CD14-positive monocyte (primary cell): Measurements from ENCODE around the gene ACAD8. TPM values are rescaled to one million over a fixed set of nuclear protein-coding genes. Genes with fewer than 3 reads are reported as not detected.

Experiments used
- DNase-seq, 3 donors: peaks; one replicate each; pipeline ENCODE4 v3.0.0-alpha.2; 2011 to 2022
- H2AFZ ChIP-seq: 2 replicates; pipeline ENCODE4 v1.6.0; 2012; ENCODE audit warnings: mild to moderate bottlenecking, low read depth, low read length, inconsistent platforms; ENCODE audit not compliant: insufficient read depth, poor library complexity, severe bottlenecking
- H3K27ac ChIP-seq, 2 donors: 1 replicate in 1 of 2; 2 replicates in 1 of 2; pipeline ENCODE4 v1.5.1; 2012 to 2013; ENCODE audit warnings: low read length in 2 of 2, control low read depth in 1 of 2, inconsistent platforms in 1 of 2, low read depth in 1 of 2, mild to moderate bottlenecking in 1 of 2
- H3K27me3 ChIP-seq, 2 donors: one replicate each; pipeline versions ENCODE4 v1.6.0 to v1.6.1; 2011 to 2013; ENCODE audit warnings: low read length in 2 of 2; ENCODE audit not compliant: control insufficient read depth in 2 of 2, insufficient read depth in 2 of 2
- H3K36me3 ChIP-seq, 2 donors: replicated peaks in 1 of 2; 1 replicate in 1 of 2; 2 replicates in 1 of 2; pipeline versions ENCODE4 v1.5.1 to v1.6.1; 2012 to 2013; ENCODE audit warnings: low read length in 2 of 2, control low read depth in 1 of 2, inconsistent platforms in 1 of 2, mild to moderate bottlenecking in 1 of 2; ENCODE audit not compliant: insufficient read depth in 2 of 2, control insufficient read depth in 1 of 2
- H3K4me1 ChIP-seq, 2 donors: 1 replicate in 1 of 2; 2 replicates in 1 of 2; pipeline versions ENCODE4 v1.5.1 to v1.6.1; 2012 to 2013; ENCODE audit warnings: low read length in 2 of 2, control low read depth in 1 of 2, inconsistent platforms in 1 of 2, mild to moderate bottlenecking in 1 of 2, moderate library complexity in 1 of 2; ENCODE audit not compliant: insufficient read depth in 2 of 2, control insufficient read depth in 1 of 2
- H3K4me2 ChIP-seq: replicated peaks from 2 replicates; pipeline ENCODE3; 2012; ENCODE audit warnings: low read length, moderate library complexity, mild to moderate bottlenecking; ENCODE audit not compliant: poor library complexity, severe bottlenecking; ENCODE audit errors: extremely low read depth
- H3K4me3 ChIP-seq, 3 experiments: fragments of 200-600 bp in 1 of 3; sonication (generic) in 1 of 3; replicated peaks in 1 of 3; 1 replicate in 2 of 3; 2 replicates in 1 of 3; pipeline ENCODE4 v1.5.1; 2011 to 2013; ENCODE audit warnings: low read length in 3 of 3, mild to moderate bottlenecking in 3 of 3, control low read depth in 2 of 3, low read depth in 2 of 3, inconsistent platforms in 1 of 3, moderate library complexity in 1 of 3
- H3K79me2 ChIP-seq: 2 replicates; pipeline ENCODE4 v1.6.0; 2012; ENCODE audit warnings: mild to moderate bottlenecking, control low read depth, inconsistent platforms, low read length, moderate library complexity; ENCODE audit not compliant: insufficient read depth
- H3K9ac ChIP-seq: 2 replicates; pipeline ENCODE4 v1.6.0; 2017; ENCODE audit warnings: low read length, mild to moderate bottlenecking; ENCODE audit not compliant: insufficient read depth, poor library complexity, severe bottlenecking
- H3K9me3 ChIP-seq, 2 donors: replicated peaks in 1 of 2; 1 replicate in 1 of 2; 2 replicates in 1 of 2; pipeline versions ENCODE4 v1.5.1 to v1.6.1; 2012 to 2013; ENCODE audit warnings: low read length in 2 of 2, control low read depth in 1 of 2; ENCODE audit not compliant: control insufficient read depth in 1 of 2, insufficient read depth in 1 of 2
- H4K20me1 ChIP-seq: 2 replicates; pipeline ENCODE4 v1.6.0; 2012; ENCODE audit warnings: mild to moderate bottlenecking, low read length, control low read depth, moderate library complexity; ENCODE audit not compliant: insufficient read depth
- H3K27ac Mint-ChIP-seq, 7 donors: one replicate each; pipeline ENCODE4 v1.8.0; 2020; ENCODE audit warnings: mild to moderate bottlenecking in 7 of 7, mixed read lengths in 7 of 7, moderate library complexity in 6 of 7, inconsistent platforms in 2 of 7
- H3K27me3 Mint-ChIP-seq, 3 donors: one replicate each; pipeline ENCODE4 v1.8.0; 2021 to 2022; ENCODE audit warnings: low read depth in 3 of 3, mild to moderate bottlenecking in 3 of 3, mixed read lengths in 3 of 3, moderate library complexity in 3 of 3, inconsistent platforms in 1 of 3
- H3K36me3 Mint-ChIP-seq, 2 donors: one replicate each; pipeline ENCODE4 v1.8.0; 2020; ENCODE audit warnings: mixed read lengths in 2 of 2, inconsistent platforms in 1 of 2, mild to moderate bottlenecking in 1 of 2
- H3K4me1 Mint-ChIP-seq: one replicate; pipeline ENCODE4 v1.8.0; 2020; ENCODE audit warnings: mild to moderate bottlenecking, mixed read lengths
- H3K4me3 Mint-ChIP-seq, 2 donors: one replicate each; pipeline ENCODE4 v1.8.0; 2020; ENCODE audit warnings: mild to moderate bottlenecking in 2 of 2, mixed read lengths in 2 of 2, moderate library complexity in 1 of 2
- H3K9me3 Mint-ChIP-seq, 7 donors: one replicate each; pipeline ENCODE4 v1.8.0; 2020 to 2022; ENCODE audit warnings: mixed read lengths in 7 of 7, mild to moderate bottlenecking in 6 of 7, moderate library complexity in 6 of 7, inconsistent platforms in 2 of 7
- WGBS: methylation state at CpG from one replicate; pipeline ENCODE4 v1.1.5; 2013; ENCODE audit warnings: missing lambda C conversion rate; ENCODE audit not compliant: insufficient coverage; 5-methylcytosine and 5-hydroxymethylcytosine counted together
- intact Hi-C, 2 donors: fragments of 100-400 bp; cut with micrococcal nuclease; formaldehyde crosslinking; loops; one replicate each; pipeline versions ENCODE4 v1.15.0 to v1.15.1; 2023
- polyA plus RNA-seq, 3 donors: library from polyadenylated mRNA; depleted of rRNA in 1 of 3; unstranded in 2 of 3; stranded (reverse) in 1 of 3; fragments of 300-500 nt in 2 of 3; fragments of >200 nt in 1 of 3; fragmentation: Illumina TruSeq in 2 of 3; gene quantifications; 1 replicate in 2 of 3; 2 replicates in 1 of 3; pipeline ENCODE4 v1.2.3, GENCODE V29; 2012 to 2021
- TF ChIP-seq, protein P1 (sequence below): fragments of 200-600 bp; IDR thresholded peaks from one replicate; pipeline ENCODE4 v1.8.0; 2022; ENCODE audit warnings: antibody characterized with exemption, mild to moderate bottlenecking

The ACAD8 gene
- polyA plus RNA-seq, 3 donors = 16.7 to 37.2 (median 19.3) TPM

DNA sequence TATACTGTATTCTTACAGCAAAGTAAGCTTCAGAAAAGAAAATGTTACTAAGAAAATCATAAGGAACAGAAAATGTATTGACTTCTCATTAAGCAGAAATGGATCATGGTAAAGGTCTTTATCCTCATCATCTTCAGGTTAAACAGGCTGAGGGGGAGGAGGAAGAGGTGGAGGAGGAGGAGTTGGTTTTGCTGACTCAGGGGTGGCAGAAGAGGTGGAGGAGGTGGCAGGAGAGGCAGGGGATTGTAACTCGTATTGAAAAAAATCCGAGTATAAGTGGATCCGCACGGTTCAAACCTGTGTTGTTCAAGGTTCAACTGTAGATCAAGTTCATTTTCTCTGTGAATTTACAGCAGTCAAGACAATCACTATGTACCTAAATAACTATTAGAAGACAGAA, 35.8 kb downstream of the ACAD8 start:
- Histone ChIP-seq H3K4me2 (no peak overlapping the region), H3K27me3 (peaks cover 0 to 2% of the 10 kb centered on the region in 2 donors), H3K36me3 (no peaks in the 10 kb centered on the region), H3K27ac (no peak overlapping the region), H3K79me2 (no peaks in the 10 kb centered on the region), H3K9ac (no peak overlapping the region), H3K4me1 (no peaks in the 10 kb centered on the region), H3K9me3 (no peaks in the 10 kb centered on the region), H3K4me3 (no peak overlapping the region), H4K20me1 (no peaks in the 10 kb centered on the region), H2AFZ (no peak overlapping the region)
- H3K4me3 Mint-ChIP-seq = no peak overlapping the region
- intact Hi-C loops = no loop called here
- no peak for DNase-seq
- H3K36me3 Mint-ChIP-seq = no peaks in the 10 kb centered on the region
- no peaks in the 10 kb centered on the region for H3K4me1 Mint-ChIP-seq
- H3K9me3 Mint-ChIP-seq = peaks cover 0 to 4% (median 0%) of the 10 kb centered on the region in 7 donors
- 90% methylated on average over 4 of the region's 4 CpGs for WGBS
- H3K27ac Mint-ChIP-seq = peak overlapping the region in 1 of 7 donors; percentile 52
- TF ChIP-seq, protein P1, sequence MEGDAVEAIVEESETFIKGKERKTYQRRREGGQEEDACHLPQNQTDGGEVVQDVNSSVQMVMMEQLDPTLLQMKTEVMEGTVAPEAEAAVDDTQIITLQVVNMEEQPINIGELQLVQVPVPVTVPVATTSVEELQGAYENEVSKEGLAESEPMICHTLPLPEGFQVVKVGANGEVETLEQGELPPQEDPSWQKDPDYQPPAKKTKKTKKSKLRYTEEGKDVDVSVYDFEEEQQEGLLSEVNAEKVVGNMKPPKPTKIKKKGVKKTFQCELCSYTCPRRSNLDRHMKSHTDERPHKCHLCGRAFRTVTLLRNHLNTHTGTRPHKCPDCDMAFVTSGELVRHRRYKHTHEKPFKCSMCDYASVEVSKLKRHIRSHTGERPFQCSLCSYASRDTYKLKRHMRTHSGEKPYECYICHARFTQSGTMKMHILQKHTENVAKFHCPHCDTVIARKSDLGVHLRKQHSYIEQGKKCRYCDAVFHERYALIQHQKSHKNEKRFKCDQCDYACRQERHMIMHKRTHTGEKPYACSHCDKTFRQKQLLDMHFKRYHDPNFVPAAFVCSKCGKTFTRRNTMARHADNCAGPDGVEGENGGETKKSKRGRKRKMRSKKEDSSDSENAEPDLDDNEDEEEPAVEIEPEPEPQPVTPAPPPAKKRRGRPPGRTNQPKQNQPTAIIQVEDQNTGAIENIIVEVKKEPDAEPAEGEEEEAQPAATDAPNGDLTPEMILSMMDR = no peak
- peaks cover 12 to 34% (median 16%) of the 10 kb centered on the region in 3 donors for H3K27me3 Mint-ChIP-seq

DNA sequence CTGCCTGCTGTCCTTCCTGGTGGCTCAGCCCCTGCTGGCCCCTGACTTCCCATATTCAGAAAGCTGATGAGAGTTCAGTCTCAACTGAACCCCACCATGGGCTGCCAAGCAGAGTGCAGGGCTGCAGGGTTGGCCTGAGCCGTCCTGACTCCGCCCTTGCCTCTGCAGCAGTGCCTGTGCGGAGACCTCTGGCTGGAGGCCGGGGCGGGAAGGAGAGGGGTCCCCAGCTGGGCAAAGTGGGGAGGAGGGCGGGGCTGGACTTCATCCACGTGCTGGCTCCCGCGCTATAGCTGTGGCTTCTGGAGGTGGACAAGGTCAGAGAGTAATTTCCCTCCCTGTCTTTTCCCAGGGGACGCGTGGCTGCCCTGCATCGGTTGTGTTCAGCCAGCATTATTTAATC, 36.4 kb downstream of the ACAD8 start:
- H4K20me1 ChIP-seq = no peaks in the 10 kb centered on the region
- no peaks in the 10 kb centered on the region for H3K36me3 ChIP-seq
- no peaks in the 10 kb centered on the region for H3K36me3 Mint-ChIP-seq
- peaks cover 9 to 30% (median 16%) of the 10 kb centered on the region in 3 donors for H3K27me3 Mint-ChIP-seq
- H3K4me1 ChIP-seq = no peaks in the 10 kb centered on the region
- 76% methylated on average over 11 of the region's 12 CpGs for WGBS
- H3K4me2 ChIP-seq = no peak overlapping the region
- H3K79me2 ChIP-seq = no peaks in the 10 kb centered on the region
- peaks cover 0 to 4% (median 0%) of the 10 kb centered on the region in 7 donors for H3K9me3 Mint-ChIP-seq
- H3K27ac Mint-ChIP-seq = no peak overlapping the region
- DNase-seq = no peak
- intact Hi-C loops = no loop called here
- no peaks in the 10 kb centered on the region for H3K4me1 Mint-ChIP-seq
- no peak overlapping the region for H3K9ac ChIP-seq
- TF ChIP-seq, protein P1 = no peak
- peaks cover 0 to 2% of the 10 kb centered on the region in 2 donors for H3K27me3 ChIP-seq
- H2AFZ ChIP-seq = no peak overlapping the region
- peak overlapping the region in 1 of 2 donors; percentile 5 for H3K4me3 Mint-ChIP-seq
- no peaks in the 10 kb centered on the region for H3K9me3 ChIP-seq
- no peak overlapping the region for H3K27ac ChIP-seq
- no peak overlapping the region for H3K4me3 ChIP-seq
